ENCODE results near the gene ZDHHC3.

GRCh38 chr3:44890258-44890657, 85.7 kb downstream of the ZDHHC3 start:
- TF ChIP-seq CTCF (IDR thresholded peaks at IDR 0.05; ENCODE audit: low read length) (no peak), EZH2 (optimal IDR thresholded peaks at IDR 0.05; ENCODE audit: low read depth, low read length) (no peak)
